H7 (cell line): ENCODE measurements around the gene SYNGR1. TPM values are rescaled to one million over a fixed set of nuclear protein-coding genes. Genes with fewer than 3 reads are reported as not detected.
"Not testable (repeated sequence)": the region's sequence is repeated elsewhere in the genome, so short reads cannot be mapped to it uniquely, and the experiment has no call there.

ENCODE experiments used
- DNase-seq: peaks from one replicate; pipeline ENCODE4 v3.0.0; 2012
- H3K27me3 ChIP-seq: 2 replicates; pipeline ENCODE4 v1.6.0; 2011; ENCODE audit warnings: mild to moderate bottlenecking, low read length; ENCODE audit not compliant: control insufficient read depth, insufficient read depth
- H3K36me3 ChIP-seq: replicated peaks from 2 replicates; pipeline ENCODE4 v1.5.1; 2011; ENCODE audit warnings: low read length; ENCODE audit not compliant: control insufficient read depth, insufficient read depth
- H3K4me3 ChIP-seq: 2 replicates; pipeline ENCODE4 v1.5.1; 2011; ENCODE audit warnings: low read depth, mild to moderate bottlenecking, control low read depth, low read length, moderate library complexity; ENCODE audit not compliant: insufficient read depth
- total RNA-seq: library from RNA; depleted of rRNA; stranded (reverse); fragments of >200 nt; shearing (Covaris generic); gene quantifications from 2 replicates; pipeline ENCODE4 v1.2.3, GENCODE V29; 2014

The SYNGR1 gene
- total RNA-seq, 1 experiment from 2014 or later, result 24.4 TPM

- Histone ChIP-seq H3K27me3 (no peaks in the 10 kb centered on the region), H3K4me3 (no peak overlapping the region), H3K36me3 (no peaks in the 10 kb centered on the region)
- peak; percentile 30 for DNase-seq
Measured at GRCh38 chr22:39327995-39328754, 21.6 kb upstream of the SYNGR1 start.

DNA sequence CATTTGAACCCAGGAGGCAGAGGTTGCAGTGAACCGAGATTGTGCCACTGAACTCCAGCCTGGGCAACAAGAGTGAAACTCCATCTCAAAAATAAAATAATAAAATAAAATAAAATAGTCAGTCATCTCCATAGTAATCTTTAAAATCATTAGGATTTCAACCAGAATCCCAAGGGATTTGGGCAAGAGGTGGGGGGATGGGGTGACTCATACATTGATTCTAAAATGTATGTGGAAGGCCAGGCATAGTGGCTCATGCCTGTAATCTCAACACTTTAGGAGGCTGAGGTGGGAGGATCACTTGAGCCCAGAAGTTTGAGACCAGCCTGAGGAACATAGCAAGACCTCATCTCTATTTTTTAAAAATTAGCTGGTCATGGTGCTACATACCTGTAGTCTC lies 19.2 kb upstream of the SYNGR1 start:
- not testable (repeated sequence) for H3K4me3 ChIP-seq, H3K36me3 ChIP-seq, H3K27me3 ChIP-seq, DNase-seq

GRCh38 chr22:39332441-39333064 lies 17.2 kb upstream of the SYNGR1 start:
- Histone ChIP-seq H3K36me3 (no peaks in the 10 kb centered on the region), H3K4me3 (no peak overlapping the region), H3K27me3 (no peaks in the 10 kb centered on the region)
- DNase-seq, result no peak

- no peak overlapping the region for H3K4me3 ChIP-seq
- H3K27me3 ChIP-seq, result no peaks in the 10 kb centered on the region
- H3K36me3 ChIP-seq, result no peaks in the 10 kb centered on the region
- DNase-seq, result no peak
Measured at GRCh38 chr22:39336411-39336810, 13.4 kb upstream of the SYNGR1 start.

GRCh38 chr22:39339775-39340174 lies 10.0 kb upstream of the SYNGR1 start:
- not testable (repeated sequence) for DNase-seq, H3K27me3 ChIP-seq, H3K4me3 ChIP-seq, H3K36me3 ChIP-seq

DNA sequence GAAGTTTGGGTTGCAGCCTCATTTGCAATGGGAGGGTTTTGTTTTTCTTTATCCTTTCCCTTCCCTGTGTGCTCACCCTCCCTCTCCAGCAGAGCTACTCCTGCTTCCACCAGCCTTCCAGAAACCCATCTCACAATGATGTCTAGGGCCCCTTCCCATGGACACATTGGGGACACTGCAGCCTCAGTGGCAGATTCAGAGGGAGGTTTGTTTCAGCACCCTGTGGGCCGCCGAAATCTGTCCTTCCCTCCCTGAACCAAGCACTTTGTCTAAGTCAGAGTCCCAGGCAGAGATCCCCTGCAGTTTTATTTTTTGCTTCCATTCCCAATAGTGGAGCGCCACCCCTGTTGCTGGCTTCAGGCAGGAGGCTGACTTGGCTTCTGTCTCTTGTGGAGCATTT lies 8.6 kb upstream of the SYNGR1 start:
- DNase-seq, result no peak

GRCh38 chr22:39343259-39344045 lies 6.3 kb upstream of the SYNGR1 start:
- Histone ChIP-seq H3K27me3 (no peaks in the 10 kb centered on the region; the same call in 1 of the 2 replicates), H3K4me3 (no peak overlapping the region), H3K36me3 (no peaks in the 10 kb centered on the region)
- DNase-seq, result peak; percentile 80

More for the DNA sequence above, 8.6 kb upstream of the SYNGR1 start:
- no peaks in the 10 kb centered on the region for H3K36me3 ChIP-seq
- H3K27me3 ChIP-seq, result no peaks in the 10 kb centered on the region; the same call in 1 of the 2 replicates
- no peak overlapping the region for H3K4me3 ChIP-seq

DNA sequence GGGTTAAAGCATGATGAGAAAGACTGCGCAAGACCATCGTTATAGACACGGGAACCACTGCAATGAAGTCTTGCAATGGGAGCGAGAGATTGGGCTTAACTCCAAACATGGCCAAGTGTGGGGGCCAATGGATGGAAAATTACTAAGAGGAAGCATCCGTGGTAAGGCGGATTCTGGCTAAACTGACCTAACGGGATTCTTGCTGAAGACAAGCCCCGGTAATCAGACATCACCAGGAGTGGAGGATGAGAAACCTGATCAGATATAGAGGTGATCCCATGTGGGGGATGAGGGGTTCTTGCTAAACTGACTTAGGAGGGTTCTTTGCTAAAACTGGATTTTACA lies 5.8 kb upstream of the SYNGR1 start:
- DNase-seq, result no peak
- no peaks in the 10 kb centered on the region; the same call in 1 of the 2 replicates for H3K27me3 ChIP-seq
- H3K4me3 ChIP-seq, result no peak overlapping the region
- no peaks in the 10 kb centered on the region for H3K36me3 ChIP-seq

DNA sequence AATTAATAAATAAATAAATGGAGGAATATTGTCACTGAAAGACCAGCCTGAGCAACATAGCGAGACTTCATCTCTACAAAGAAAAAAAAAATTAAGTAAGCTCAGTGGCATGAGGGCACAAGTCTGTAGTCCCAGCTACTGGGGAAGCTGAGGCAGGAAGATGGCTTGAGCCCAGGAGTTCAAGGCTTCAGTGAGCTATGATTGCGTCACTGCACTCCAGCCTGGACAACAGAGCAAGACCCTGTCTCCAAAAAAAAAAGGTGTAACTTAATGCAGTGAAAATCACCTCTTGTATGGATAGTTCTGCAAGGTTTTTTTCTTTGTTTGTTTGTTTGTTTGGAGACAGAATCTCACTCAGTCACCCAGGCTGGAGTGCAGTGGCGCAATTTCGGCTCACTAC lies 4.6 kb upstream of the SYNGR1 start:
- H3K4me3 ChIP-seq, result no peak overlapping the region
- no peak for DNase-seq
- no peaks in the 10 kb centered on the region; the same call in 1 of the 2 replicates for H3K27me3 ChIP-seq
- H3K36me3 ChIP-seq, result no peaks in the 10 kb centered on the region

GRCh38 chr22:39348909-39349505 lies 784 bp upstream of the SYNGR1 start:
- H3K27me3 ChIP-seq, result no peaks in the 10 kb centered on the region; the same call in 1 of the 2 replicates
- no peaks in the 10 kb centered on the region for H3K36me3 ChIP-seq
- peak; percentile 71 for DNase-seq
- peak overlapping the region; percentile 64 for H3K4me3 ChIP-seq

DNA sequence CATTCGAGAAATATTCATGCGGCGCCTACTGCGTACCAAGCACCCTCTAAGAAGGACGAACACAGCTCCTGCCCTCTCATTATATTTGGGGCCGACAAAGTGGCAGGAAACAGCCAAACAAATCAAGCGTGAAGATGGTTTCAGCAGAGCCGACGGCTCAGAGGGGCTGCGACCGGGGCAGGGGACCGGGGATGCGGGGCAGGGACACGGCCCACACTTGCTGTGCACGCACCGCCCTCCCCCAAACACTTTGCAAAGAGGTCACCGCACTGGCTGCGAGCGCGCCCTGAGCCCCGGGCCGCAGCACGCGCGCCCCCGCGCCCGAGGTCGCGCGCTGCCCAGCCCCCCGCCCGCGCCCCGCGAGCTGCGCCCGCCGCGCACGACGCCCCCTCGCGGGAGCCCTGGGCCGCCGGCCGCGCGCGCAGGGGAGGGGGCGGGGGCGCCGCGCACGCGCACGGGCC lies 255 bp upstream of the SYNGR1 start:
- Histone ChIP-seq H3K27me3 (no peaks in the 10 kb centered on the region), H3K4me3 (peak overlapping the region; percentile 76), H3K36me3 (no peaks in the 10 kb centered on the region)
- peak; percentile 100 for DNase-seq

- H3K36me3 ChIP-seq, result no peaks in the 10 kb centered on the region
- H3K4me3 ChIP-seq, result peak overlapping the region; percentile 76
- no peaks in the 10 kb centered on the region for H3K27me3 ChIP-seq
- peak; percentile 53 for DNase-seq
Measured at GRCh38 chr22:39350757-39351688, 1.2 kb downstream of the SYNGR1 start.

GRCh38 chr22:39351689-39352214 lies 2.0 kb downstream of the SYNGR1 start:
- peak; percentile 72 for DNase-seq
- H3K4me3 ChIP-seq, result no peak overlapping the region
- no peaks in the 10 kb centered on the region for H3K27me3 ChIP-seq
- H3K36me3 ChIP-seq, result no peaks in the 10 kb centered on the region
